ENCODE results near the gene ZNF330. TPM values are rescaled to one million over a fixed set of nuclear protein-coding genes. Genes with fewer than 3 reads are reported as not detected.

Gene ZNF330
- total RNA-seq, 1 donor from 2014 or later, result 41.2 TPM

DNA sequence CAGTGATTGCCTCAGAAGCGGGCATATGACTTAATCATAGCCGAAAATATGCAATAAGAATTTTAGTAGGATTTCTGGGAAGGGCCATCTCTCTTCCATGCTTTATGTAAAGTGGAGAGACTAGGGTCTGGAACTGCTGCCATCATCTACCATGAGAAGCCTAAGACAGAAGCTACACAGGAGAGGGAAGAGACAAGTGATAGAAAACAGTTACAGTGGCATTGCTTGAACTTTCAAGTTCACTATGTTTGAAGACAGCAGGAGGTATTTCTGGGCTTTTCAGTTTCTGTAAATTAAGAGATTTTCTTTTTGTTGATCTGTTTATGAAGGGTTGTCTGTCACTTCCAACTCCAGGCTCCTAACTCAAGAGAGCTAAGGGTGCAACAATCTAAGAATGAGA lies 62.5 kb downstream of the ZNF330 start:
- Mint-ChIP-seq H3K4me1 (no peaks in the 10 kb centered on the region), H3K27me3 (peaks cover 6% of the 10 kb centered on the region), H3K36me3 (ENCODE audit: low read depth) (no peaks in the 10 kb centered on the region), H3K4me3 (no peak overlapping the region), H3K9me3 (no peaks in the 10 kb centered on the region), H3K27ac (no peak overlapping the region)
- DNase-seq (no peak), ATAC-seq (ENCODE audit: low read depth) (no peak)
- TF ChIP-seq, protein P1, sequence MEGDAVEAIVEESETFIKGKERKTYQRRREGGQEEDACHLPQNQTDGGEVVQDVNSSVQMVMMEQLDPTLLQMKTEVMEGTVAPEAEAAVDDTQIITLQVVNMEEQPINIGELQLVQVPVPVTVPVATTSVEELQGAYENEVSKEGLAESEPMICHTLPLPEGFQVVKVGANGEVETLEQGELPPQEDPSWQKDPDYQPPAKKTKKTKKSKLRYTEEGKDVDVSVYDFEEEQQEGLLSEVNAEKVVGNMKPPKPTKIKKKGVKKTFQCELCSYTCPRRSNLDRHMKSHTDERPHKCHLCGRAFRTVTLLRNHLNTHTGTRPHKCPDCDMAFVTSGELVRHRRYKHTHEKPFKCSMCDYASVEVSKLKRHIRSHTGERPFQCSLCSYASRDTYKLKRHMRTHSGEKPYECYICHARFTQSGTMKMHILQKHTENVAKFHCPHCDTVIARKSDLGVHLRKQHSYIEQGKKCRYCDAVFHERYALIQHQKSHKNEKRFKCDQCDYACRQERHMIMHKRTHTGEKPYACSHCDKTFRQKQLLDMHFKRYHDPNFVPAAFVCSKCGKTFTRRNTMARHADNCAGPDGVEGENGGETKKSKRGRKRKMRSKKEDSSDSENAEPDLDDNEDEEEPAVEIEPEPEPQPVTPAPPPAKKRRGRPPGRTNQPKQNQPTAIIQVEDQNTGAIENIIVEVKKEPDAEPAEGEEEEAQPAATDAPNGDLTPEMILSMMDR (IDR thresholded peaks at IDR 0.05), result no peak
- intact Hi-C loops (cut with micrococcal nuclease), result no loop called here
- CTCF ChIA-PET, result no interaction called here
- POLR2A ChIA-PET, result no interaction called here

DNA sequence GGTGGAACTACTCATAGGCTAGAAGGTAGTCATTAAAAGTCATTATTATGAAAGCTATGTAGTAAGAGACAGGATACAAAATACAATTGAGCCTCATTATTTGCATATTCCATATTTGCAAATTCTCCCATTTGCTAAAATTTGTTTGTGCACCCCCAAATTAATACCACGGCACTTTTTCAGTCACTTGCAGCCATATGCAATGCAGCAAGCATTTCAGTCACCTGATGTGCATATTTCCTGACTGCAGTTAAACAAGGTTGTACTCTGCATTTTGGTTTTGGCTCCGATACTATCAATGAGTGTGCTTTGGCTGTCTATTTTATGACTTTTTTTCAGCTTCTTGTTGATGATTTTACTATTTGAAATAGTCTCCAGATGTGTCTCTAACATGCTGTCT lies 62.9 kb downstream of the ZNF330 start:
- H3K27me3 Mint-ChIP-seq, result peaks cover 8% of the 10 kb centered on the region
- no peak for ATAC-seq (ENCODE audit: low read depth)
- H3K4me1 Mint-ChIP-seq, result no peaks in the 10 kb centered on the region
- POLR2A ChIA-PET, result no interaction called here
- H3K4me3 Mint-ChIP-seq, result no peak overlapping the region
- TF ChIP-seq, protein P1 (IDR thresholded peaks at IDR 0.05), result no peak
- CTCF ChIA-PET, result no interaction called here
- H3K36me3 Mint-ChIP-seq (ENCODE audit: low read depth), result no peaks in the 10 kb centered on the region
- H3K27ac Mint-ChIP-seq, result no peak overlapping the region
- no peaks in the 10 kb centered on the region for H3K9me3 Mint-ChIP-seq
- no peak for DNase-seq
- intact Hi-C loops (cut with micrococcal nuclease), result no loop called here

Other genes starting within 250 kb of the ZNF330 start
- gene RNF150, start 87.4 kb upstream of the ZNF330 start, total RNA-seq, result not detected in 2 replicates